ENCODE data around the gene RESF1.

RESF1 gene

DNA sequence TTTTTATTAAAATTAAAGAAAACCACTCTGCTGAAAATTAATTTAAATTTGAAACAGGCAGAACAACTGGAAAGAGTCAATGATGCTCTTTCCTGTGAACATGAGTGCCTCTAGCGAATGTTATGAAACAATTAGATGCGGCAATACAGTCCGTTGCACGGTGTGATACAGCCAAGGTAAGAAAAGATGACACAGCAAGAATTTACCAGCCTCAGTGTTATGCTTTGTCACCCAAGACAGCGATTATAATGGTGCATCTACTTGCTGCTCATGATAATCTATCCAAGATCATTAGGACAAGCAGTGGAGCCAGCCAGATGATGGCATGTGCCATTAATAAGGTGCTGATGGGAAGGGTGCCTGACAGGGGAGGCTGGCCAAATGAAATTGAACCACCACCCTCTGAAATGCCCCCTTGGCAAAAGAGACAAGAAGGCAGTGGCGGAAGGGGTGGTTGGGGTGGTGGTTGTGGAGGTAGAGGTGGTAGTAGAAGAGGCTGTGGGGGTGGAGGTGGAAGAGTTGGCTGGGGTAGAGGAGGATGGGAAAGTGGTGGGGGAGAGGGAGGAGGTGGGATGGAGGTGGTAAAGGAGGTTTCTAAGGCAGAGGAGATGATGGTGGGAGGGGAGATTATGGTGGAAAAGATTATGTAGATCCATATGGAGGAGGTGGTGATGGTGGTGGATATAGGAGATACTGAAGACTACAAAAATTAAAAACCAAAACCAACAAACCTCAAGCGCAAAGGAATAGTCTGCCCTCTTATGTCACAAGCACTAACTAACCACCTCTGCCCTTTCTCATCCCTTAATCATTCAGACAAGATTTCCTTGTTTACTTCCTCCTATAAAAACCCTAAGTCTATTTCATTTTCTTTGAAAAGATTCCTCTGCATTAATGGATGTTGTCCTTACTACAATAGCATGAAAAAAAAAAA is 4.0 kb upstream of the RESF1 start:
- Histone ChIP-seq H3K4me3 (ENCODE audit: low read length) (no peak overlapping the region), H3K79me1 (ENCODE audit: low read length) (no peaks in the 10 kb centered on the region), H2BK120ac (ENCODE audit: low read depth, low read length) (no peak overlapping the region), H3K18ac (ENCODE audit: low read length) (no peak overlapping the region), H3K36me3 (ENCODE audit: control insufficient read depth, insufficient read depth, low read length) (no peaks in the 10 kb centered on the region), H3K4me2 (ENCODE audit: low read length) (no peak overlapping the region), H3K23ac (ENCODE audit: low read length) (no peak overlapping the region), H3K4me1 (ENCODE audit: control insufficient read depth, low read depth, low read length) (peaks cover 2% of the 10 kb centered on the region), H3K9ac (ENCODE audit: low read length) (no peak overlapping the region), H3K4ac (ENCODE audit: low read depth, low read length) (no peak overlapping the region), H4K8ac (ENCODE audit: low read depth, low read length) (no peak overlapping the region), H3K27me3 (ENCODE audit: insufficient read depth, low read length, poor library complexity) (no peaks in the 10 kb centered on the region), H3K27ac (ENCODE audit: low read depth, low read length) (no peak overlapping the region), H2BK15ac (replicated peaks; ENCODE audit: low read depth) (no peak overlapping the region), H4K5ac (ENCODE audit: low read length) (no peak overlapping the region), H3K56ac (ENCODE audit: low read length) (no peak overlapping the region), H2AK5ac (ENCODE audit: low read length) (no peak overlapping the region), H2BK5ac (ENCODE audit: low read length) (no peak overlapping the region), H3K79me2 (ENCODE audit: control insufficient read depth, insufficient read depth, low read length) (peaks cover 7% of the 10 kb centered on the region)
- no CpG with 5 or more reads among the region's 7 CpGs for WGBS (ENCODE audit: extremely low coverage, insufficient coverage, low lambda C conversion rate)
- no peak for DNase-seq

DNA sequence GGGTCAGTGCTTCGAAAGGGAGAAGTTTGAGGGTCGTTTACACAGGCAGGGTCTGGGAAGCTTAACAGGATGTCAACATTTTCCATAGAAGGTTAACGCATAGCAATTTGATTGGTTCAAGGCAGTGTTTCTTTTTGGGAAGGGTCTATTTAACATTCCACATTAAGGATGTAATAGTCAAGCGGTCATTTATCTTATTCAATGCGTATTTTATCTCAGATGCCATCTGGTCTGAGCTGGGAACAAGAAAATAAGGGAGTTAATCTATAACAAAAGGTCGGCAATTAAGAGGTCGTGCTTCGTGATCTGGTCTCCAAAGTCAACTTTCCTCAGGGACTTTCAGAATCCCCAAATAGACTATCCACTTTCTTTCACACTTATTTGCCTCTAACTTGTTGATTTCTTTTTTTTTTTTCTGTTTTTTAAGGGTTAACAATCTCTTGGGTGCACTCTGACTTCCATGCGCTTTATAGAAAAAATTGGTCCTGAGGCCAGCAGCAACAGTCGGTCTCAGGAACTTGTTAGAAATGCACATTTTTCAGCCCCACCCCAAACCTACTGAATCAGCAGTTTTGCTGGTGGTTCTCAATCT is 550 bp upstream of the RESF1 start:
- no peak overlapping the region for H4K5ac ChIP-seq (ENCODE audit: low read length)
- peaks cover 2% of the 10 kb centered on the region for H3K4me1 ChIP-seq (ENCODE audit: control insufficient read depth, low read depth, low read length)
- H3K4me2 ChIP-seq (ENCODE audit: low read length), result peak overlapping the region; percentile 1
- no peak overlapping the region for H3K23ac ChIP-seq (ENCODE audit: low read length)
- no CpG with 5 or more reads among the region's 10 CpGs for WGBS (ENCODE audit: extremely low coverage, insufficient coverage, low lambda C conversion rate)
- H2AK5ac ChIP-seq (ENCODE audit: low read length), result no peak overlapping the region
- no peak overlapping the region for H4K8ac ChIP-seq (ENCODE audit: low read depth, low read length)
- H2BK120ac ChIP-seq (ENCODE audit: low read depth, low read length), result peak overlapping the region; percentile 92
- H3K27me3 ChIP-seq (ENCODE audit: insufficient read depth, low read length, poor library complexity), result no peaks in the 10 kb centered on the region
- peak; percentile 82 for DNase-seq
- H3K4me3 ChIP-seq (ENCODE audit: low read length), result no peak overlapping the region
- peak overlapping the region; percentile 81 for H2BK5ac ChIP-seq (ENCODE audit: low read length)
- H3K79me1 ChIP-seq (ENCODE audit: low read length), result no peaks in the 10 kb centered on the region
- H3K4ac ChIP-seq (ENCODE audit: low read depth, low read length), result peak overlapping the region; percentile 46
- peak overlapping the region; percentile 41 for H2BK15ac ChIP-seq (replicated peaks; ENCODE audit: low read depth)
- peak overlapping the region; percentile 47 for H3K27ac ChIP-seq (ENCODE audit: low read depth, low read length)
- H3K79me2 ChIP-seq (ENCODE audit: control insufficient read depth, insufficient read depth, low read length), result peaks cover 41% of the 10 kb centered on the region
- peak overlapping the region; percentile 81 for H3K56ac ChIP-seq (ENCODE audit: low read length)
- H3K18ac ChIP-seq (ENCODE audit: low read length), result peak overlapping the region; percentile 96
- no peaks in the 10 kb centered on the region for H3K36me3 ChIP-seq (ENCODE audit: control insufficient read depth, insufficient read depth, low read length)
- no peak overlapping the region for H3K9ac ChIP-seq (ENCODE audit: low read length)

DNA sequence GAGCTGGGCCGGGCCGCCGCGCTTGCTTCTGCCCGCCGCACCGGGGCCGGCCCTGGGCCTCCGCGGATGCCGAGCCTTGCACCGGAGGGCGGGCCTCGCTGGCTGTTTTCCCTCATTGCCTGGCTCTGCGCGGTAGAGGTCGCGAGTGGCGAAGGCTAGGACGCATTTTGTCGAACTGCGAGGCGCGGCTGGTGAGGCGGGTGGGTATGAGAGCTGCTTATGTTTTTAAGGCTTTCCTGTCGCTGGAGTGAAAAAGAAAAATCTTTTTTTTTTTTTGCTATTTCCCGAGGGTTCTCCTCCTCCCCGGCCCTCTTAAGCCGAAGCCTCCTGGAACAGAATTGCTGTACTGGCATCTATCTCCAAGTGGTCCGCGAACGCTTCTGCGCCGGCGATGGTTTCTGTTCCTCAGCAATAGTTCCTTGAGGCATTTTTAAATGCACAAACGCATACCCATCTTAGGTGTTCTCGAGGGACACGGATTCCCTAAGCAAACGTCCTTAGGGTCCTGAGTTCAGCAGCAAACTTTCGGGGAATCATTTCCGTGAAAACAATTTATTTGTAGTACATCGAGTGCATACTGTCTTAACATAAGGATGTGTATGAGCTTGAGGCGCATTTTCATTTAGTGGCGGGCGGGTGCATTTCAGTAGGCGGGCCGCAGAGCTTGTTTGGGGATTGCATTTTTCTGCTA is 631 bp downstream of the RESF1 start:
- Histone ChIP-seq H3K18ac (ENCODE audit: low read length) (peak overlapping the region; percentile 98), H4K5ac (ENCODE audit: low read length) (no peak overlapping the region), H3K27me3 (ENCODE audit: insufficient read depth, low read length, poor library complexity) (no peaks in the 10 kb centered on the region), H3K23ac (ENCODE audit: low read length) (peak overlapping the region; percentile 90), H3K4me2 (ENCODE audit: low read length) (peak overlapping the region; percentile 63), H3K79me2 (ENCODE audit: control insufficient read depth, insufficient read depth, low read length) (peaks cover 53% of the 10 kb centered on the region), H2AK5ac (ENCODE audit: low read length) (no peak overlapping the region), H2BK15ac (replicated peaks; ENCODE audit: low read depth) (no peak overlapping the region), H3K56ac (ENCODE audit: low read length) (peak overlapping the region; percentile 94), H3K9ac (ENCODE audit: low read length) (peak overlapping the region; percentile 89), H3K4me3 (ENCODE audit: low read length) (peak overlapping the region; percentile 79), H2BK120ac (ENCODE audit: low read depth, low read length) (peak overlapping the region; percentile 33), H2BK5ac (ENCODE audit: low read length) (peak overlapping the region; percentile 69), H3K4ac (ENCODE audit: low read depth, low read length) (peak overlapping the region; percentile 97), H3K36me3 (ENCODE audit: control insufficient read depth, insufficient read depth, low read length) (no peaks in the 10 kb centered on the region), H3K4me1 (ENCODE audit: control insufficient read depth, low read depth, low read length) (peaks cover 2% of the 10 kb centered on the region), H3K27ac (ENCODE audit: low read depth, low read length) (peak overlapping the region; percentile 93), H4K8ac (ENCODE audit: low read depth, low read length) (no peak overlapping the region), H3K79me1 (ENCODE audit: low read length) (peaks cover 3% of the 10 kb centered on the region)
- WGBS (ENCODE audit: extremely low coverage, insufficient coverage, low lambda C conversion rate), result no CpG with 5 or more reads among the region's 47 CpGs
- peak; percentile 63 for DNase-seq

DNA sequence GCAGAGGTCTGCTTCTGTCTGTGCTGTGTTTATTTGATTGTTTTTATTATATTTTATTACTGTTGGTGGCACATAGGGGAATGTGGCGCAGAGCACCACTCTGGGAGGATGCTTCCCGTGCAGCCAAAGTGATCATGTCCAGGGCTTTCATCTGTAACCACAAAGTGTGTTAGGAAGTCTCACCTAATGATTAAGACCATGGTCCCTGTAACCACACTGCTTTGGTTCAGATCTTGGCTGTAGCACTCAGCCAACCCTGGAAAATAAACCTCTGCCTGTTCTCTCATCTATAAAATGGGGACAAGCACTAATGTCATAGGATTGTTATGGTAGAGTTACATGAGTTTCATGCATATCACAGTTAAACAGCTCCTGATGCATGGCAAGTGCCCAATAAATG is 1.9 kb downstream of the RESF1 start:
- Histone ChIP-seq H2BK15ac (replicated peaks; ENCODE audit: low read depth) (no peak overlapping the region), H3K23ac (ENCODE audit: low read length) (no peak overlapping the region), H4K5ac (ENCODE audit: low read length) (no peak overlapping the region), H3K18ac (ENCODE audit: low read length) (no peak overlapping the region), H3K27me3 (ENCODE audit: insufficient read depth, low read length, poor library complexity) (no peaks in the 10 kb centered on the region), H3K79me1 (ENCODE audit: low read length) (peaks cover 3% of the 10 kb centered on the region), H3K9ac (ENCODE audit: low read length) (peak overlapping the region; percentile 89), H3K4me1 (ENCODE audit: control insufficient read depth, low read depth, low read length) (peaks cover 7% of the 10 kb centered on the region), H3K56ac (ENCODE audit: low read length) (peak overlapping the region; percentile 94), H2BK120ac (ENCODE audit: low read depth, low read length) (no peak overlapping the region), H4K8ac (ENCODE audit: low read depth, low read length) (no peak overlapping the region), H3K79me2 (ENCODE audit: control insufficient read depth, insufficient read depth, low read length) (peaks cover 64% of the 10 kb centered on the region), H2BK5ac (ENCODE audit: low read length) (no peak overlapping the region), H3K36me3 (ENCODE audit: control insufficient read depth, insufficient read depth, low read length) (no peaks in the 10 kb centered on the region), H3K27ac (ENCODE audit: low read depth, low read length) (no peak overlapping the region), H3K4me3 (ENCODE audit: low read length) (peak overlapping the region; percentile 79), H2AK5ac (ENCODE audit: low read length) (no peak overlapping the region), H3K4me2 (ENCODE audit: low read length) (peak overlapping the region; percentile 63), H3K4ac (ENCODE audit: low read depth, low read length) (no peak overlapping the region)
- DNase-seq, result no peak
- WGBS (ENCODE audit: extremely low coverage, insufficient coverage, low lambda C conversion rate), result no CpG with 5 or more reads among the region's 2 CpGs

DNA sequence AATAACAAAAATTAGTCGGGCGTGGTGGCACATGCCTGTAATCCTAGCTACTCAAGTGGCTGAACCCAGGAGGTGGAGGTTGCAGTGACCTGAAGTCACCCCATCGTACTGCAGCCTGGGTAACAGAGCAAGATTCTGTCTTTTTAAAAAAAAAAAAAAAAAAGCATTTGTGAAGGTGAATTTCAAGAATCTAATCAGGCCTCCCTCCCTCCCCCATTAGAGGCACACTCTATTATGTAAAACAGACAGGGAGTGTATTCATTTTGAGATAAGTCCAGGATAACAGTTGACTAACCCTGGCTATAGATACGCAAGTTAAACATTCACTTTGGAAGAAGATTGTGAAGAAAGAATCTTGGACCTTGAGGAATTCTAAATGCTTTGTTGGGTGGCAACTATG is 2.9 kb downstream of the RESF1 start:
- Histone ChIP-seq H3K79me2 (ENCODE audit: control insufficient read depth, insufficient read depth, low read length) (peaks cover 72% of the 10 kb centered on the region), H3K18ac (ENCODE audit: low read length) (no peak overlapping the region), H2BK120ac (ENCODE audit: low read depth, low read length) (no peak overlapping the region), H3K4me1 (ENCODE audit: control insufficient read depth, low read depth, low read length) (peaks cover 14% of the 10 kb centered on the region), H2AK5ac (ENCODE audit: low read length) (no peak overlapping the region), H3K23ac (ENCODE audit: low read length) (no peak overlapping the region), H2BK5ac (ENCODE audit: low read length) (no peak overlapping the region), H2BK15ac (replicated peaks; ENCODE audit: low read depth) (no peak overlapping the region), H4K5ac (ENCODE audit: low read length) (no peak overlapping the region), H3K4ac (ENCODE audit: low read depth, low read length) (no peak overlapping the region), H3K4me3 (ENCODE audit: low read length) (no peak overlapping the region), H3K27ac (ENCODE audit: low read depth, low read length) (peak overlapping the region; percentile 28), H3K56ac (ENCODE audit: low read length) (peak overlapping the region; percentile 29), H3K36me3 (ENCODE audit: control insufficient read depth, insufficient read depth, low read length) (no peaks in the 10 kb centered on the region), H3K9ac (ENCODE audit: low read length) (peak overlapping the region; percentile 89), H3K4me2 (ENCODE audit: low read length) (no peak overlapping the region), H3K27me3 (ENCODE audit: insufficient read depth, low read length, poor library complexity) (no peaks in the 10 kb centered on the region), H3K79me1 (ENCODE audit: low read length) (peaks cover 3% of the 10 kb centered on the region), H4K8ac (ENCODE audit: low read depth, low read length) (no peak overlapping the region)
- peak; percentile 73 for DNase-seq
- no CpG with 5 or more reads among the region's 4 CpGs for WGBS (ENCODE audit: extremely low coverage, insufficient coverage, low lambda C conversion rate)
